GM12865 (cell line): ENCODE data around the gene CD52.

ENCODE experiments used
- DNase-seq: peaks from one replicate; pipeline ENCODE4 v3.0.0; 2010; ENCODE audit warnings: low read depth
- H3K4me3 ChIP-seq: 2 replicates; pipeline ENCODE4 v1.5.1; 2011; ENCODE audit warnings: mild to moderate bottlenecking, low read depth, low read length, control low read depth
- TF ChIP-seq, protein P1 (sequence below): IDR thresholded peaks from 2 replicates; pipeline ENCODE4 v1.5.1; 2011; ENCODE audit warnings: low read length, control low read depth, low read depth, inconsistent platforms; ENCODE audit not compliant: insufficient read depth; ENCODE audit errors: missing control alignments

The CD52 gene

DNA sequence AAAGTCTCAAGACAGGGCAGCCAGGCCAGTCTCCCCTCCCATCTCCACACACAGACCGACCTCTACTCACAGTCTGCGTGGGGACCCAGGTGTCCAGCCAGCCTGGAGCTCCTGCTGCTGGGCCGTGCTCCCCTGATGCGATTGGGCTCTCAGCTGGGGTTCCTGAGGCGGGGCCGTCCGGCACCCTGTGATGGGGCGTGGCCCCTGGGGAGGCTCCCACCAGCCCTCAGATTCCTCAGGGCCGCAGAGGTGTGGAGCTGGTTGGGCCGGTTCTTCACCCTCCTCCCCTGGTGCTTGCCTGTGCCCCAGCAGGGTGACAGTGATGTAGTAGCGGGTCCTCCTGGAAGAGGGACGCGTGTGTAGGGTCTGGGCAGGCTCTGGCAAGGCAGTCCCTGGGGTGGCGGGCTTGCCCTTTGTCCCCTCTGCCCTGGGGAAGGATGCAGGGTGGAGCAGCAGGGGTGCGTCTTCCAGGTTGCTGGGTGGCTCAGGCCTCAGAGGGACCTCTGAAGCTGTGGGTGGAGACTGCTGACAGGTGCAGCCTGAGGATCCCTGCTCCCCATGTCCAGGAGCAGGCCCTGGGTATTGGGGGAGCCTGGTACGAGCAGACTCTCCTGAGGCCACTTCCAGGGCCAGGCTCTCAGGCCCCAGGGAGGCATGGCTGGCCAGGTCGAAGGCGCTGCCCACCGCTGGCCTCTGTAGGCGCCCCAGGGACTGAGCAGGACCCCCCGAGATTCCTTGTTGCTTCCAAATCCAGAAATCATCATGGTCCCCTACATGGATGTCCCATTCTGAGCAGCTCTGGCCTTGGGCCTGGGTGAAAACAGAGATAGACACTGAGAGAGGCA lies 36.4 kb downstream of the CD52 start, which contains the start of gene CRYBG2:
CRYBG2 (minus strand) TSS at position 155 of the 845 bp plus-strand sequence. CDS start 7,473 bp downstream, outside the sequence.
- TF ChIP-seq, protein P1, sequence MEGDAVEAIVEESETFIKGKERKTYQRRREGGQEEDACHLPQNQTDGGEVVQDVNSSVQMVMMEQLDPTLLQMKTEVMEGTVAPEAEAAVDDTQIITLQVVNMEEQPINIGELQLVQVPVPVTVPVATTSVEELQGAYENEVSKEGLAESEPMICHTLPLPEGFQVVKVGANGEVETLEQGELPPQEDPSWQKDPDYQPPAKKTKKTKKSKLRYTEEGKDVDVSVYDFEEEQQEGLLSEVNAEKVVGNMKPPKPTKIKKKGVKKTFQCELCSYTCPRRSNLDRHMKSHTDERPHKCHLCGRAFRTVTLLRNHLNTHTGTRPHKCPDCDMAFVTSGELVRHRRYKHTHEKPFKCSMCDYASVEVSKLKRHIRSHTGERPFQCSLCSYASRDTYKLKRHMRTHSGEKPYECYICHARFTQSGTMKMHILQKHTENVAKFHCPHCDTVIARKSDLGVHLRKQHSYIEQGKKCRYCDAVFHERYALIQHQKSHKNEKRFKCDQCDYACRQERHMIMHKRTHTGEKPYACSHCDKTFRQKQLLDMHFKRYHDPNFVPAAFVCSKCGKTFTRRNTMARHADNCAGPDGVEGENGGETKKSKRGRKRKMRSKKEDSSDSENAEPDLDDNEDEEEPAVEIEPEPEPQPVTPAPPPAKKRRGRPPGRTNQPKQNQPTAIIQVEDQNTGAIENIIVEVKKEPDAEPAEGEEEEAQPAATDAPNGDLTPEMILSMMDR = no peak
- DNase-seq = no peak
- H3K4me3 ChIP-seq = no peak within 1 kb of the TSS

DNA sequence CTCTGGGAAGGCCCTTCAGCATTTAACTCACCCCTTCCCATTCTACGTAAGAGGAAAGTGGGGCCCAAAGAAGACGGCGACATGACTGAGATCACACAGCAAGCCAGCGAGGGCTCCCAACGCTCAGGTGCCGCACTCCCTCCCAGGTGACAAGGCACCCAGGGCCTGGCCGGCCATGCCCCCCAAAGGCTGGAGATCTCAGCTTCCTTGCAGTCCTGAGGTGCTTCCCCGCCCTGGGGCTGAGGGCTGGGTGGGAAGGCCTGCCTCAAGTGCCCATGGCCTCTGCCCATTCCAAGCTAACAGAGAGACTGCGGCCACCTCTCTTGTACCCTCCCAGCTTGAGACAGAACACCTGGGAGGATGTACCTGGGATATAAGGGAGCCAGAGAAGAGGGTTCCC lies 37.2 kb downstream of the CD52 start:
- TF ChIP-seq, protein P1 = no peak
- DNase-seq = no peak
- no peak overlapping the region for H3K4me3 ChIP-seq

- H3K4me3 ChIP-seq = no peak overlapping the region
- no peak for DNase-seq
- TF ChIP-seq, protein P1 = no peak
Measured at GRCh38 chr1:26356106-26356505, 38.3 kb downstream of the CD52 start.

GRCh38 chr1:26357121-26357602 lies 39.4 kb downstream of the CD52 start:
- TF ChIP-seq, protein P1 = no peak
- no peak for DNase-seq
- H3K4me3 ChIP-seq = no peak overlapping the region

- DNase-seq = peak; percentile 18
- H3K4me3 ChIP-seq = no peak overlapping the region
- TF ChIP-seq, protein P1 = no peak
Measured at GRCh38 chr1:26358411-26359384, 40.9 kb downstream of the CD52 start.

DNA sequence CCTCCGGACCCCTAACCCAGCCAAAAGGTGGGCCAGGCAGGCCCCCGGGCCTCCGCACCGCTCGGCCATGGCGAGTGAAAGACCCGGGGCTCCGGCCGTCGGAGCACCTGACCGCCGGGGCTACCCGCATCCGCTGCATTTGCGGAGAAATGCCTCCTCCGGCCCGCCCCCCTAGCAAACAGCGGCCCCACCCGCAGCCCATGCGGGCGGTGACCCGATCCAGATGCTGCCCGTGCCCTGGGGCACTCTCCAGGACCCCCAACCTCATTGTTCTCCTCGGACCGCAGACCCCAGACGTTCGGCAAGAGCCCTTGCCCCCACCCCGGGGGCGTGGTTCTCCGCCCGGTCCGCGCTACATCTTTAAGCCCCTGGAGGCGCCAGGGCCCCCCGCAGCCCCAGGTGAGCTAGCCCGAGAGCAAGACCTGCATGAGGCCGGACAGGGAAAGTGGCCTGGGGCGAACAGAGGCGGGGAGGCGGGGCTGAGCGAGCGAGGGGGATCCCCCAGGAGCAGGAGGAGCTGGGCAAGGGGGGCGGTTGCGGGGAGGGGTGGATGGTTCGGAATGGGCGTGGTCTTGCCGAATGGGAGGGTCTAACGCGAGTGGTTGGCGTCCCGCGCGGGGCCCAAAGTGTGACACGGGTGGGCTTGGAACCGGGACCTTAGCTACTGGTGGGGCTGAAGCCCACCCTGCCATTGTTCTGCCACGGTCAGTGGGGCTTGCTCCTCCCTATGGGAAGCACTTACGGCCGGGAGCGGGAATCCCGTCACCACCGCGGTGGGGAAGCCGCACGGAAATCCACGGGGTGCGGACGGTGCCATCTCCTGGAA lies 42.4 kb downstream of the CD52 start:
- TF ChIP-seq, protein P1 = no peak
- H3K4me3 ChIP-seq = no peak overlapping the region
- peak; percentile 21 for DNase-seq
